ENCODE results near the gene NPR1. TPM values are rescaled to one million over a fixed set of nuclear protein-coding genes. Genes with fewer than 3 reads are reported as not detected.
"Not testable (repeated sequence)": the region's sequence is repeated elsewhere in the genome, so short reads cannot be mapped to it uniquely, and the experiment has no call there.

The NPR1 gene
- total RNA-seq, 1 donor from 2014 or later = 5.9 TPM

GRCh38 chr1:153699768-153700167 is 21.3 kb downstream of the NPR1 start:
- H3K27ac Mint-ChIP-seq = no peak overlapping the region
- no peak for DNase-seq (ENCODE audit: low spot score in 2 of 2, unreplicated experiment in 2 of 2)
- peaks cover 29% of the 10 kb centered on the region for H3K4me1 Mint-ChIP-seq
- H3K36me3 Mint-ChIP-seq = no peaks in the 10 kb centered on the region
- no peak overlapping the region for H3K4me3 Mint-ChIP-seq
- H3K9me3 Mint-ChIP-seq = no peaks in the 10 kb centered on the region
- no peaks in the 10 kb centered on the region for H3K27me3 Mint-ChIP-seq (ENCODE audit: low read depth)
- no peak for TF ChIP-seq CTCF (IDR thresholded peaks at IDR 0.05; ENCODE audit: unreplicated experiment)

- no peak for TF ChIP-seq CTCF (IDR thresholded peaks at IDR 0.05; ENCODE audit: unreplicated experiment)
- H3K27me3 Mint-ChIP-seq (ENCODE audit: low read depth) = no peaks in the 10 kb centered on the region
- H3K4me3 Mint-ChIP-seq = no peak overlapping the region
- no peaks in the 10 kb centered on the region for H3K36me3 Mint-ChIP-seq
- no peaks in the 10 kb centered on the region for H3K9me3 Mint-ChIP-seq
- no peaks in the 10 kb centered on the region for H3K4me1 Mint-ChIP-seq
- no peak overlapping the region for H3K27ac Mint-ChIP-seq
- no peak for DNase-seq (ENCODE audit: low spot score in 2 of 2, unreplicated experiment in 2 of 2)
Observed at GRCh38 chr1:153705484-153705883, 27.0 kb downstream of the NPR1 start.

- no peaks in the 10 kb centered on the region for H3K4me1 Mint-ChIP-seq
- H3K27ac Mint-ChIP-seq = no peak overlapping the region
- H3K4me3 Mint-ChIP-seq = no peak overlapping the region
- no peak for DNase-seq (ENCODE audit: low spot score in 2 of 2, unreplicated experiment in 2 of 2)
- no peaks in the 10 kb centered on the region for H3K9me3 Mint-ChIP-seq
- H3K36me3 Mint-ChIP-seq = no peaks in the 10 kb centered on the region
- TF ChIP-seq CTCF (IDR thresholded peaks at IDR 0.05; ENCODE audit: unreplicated experiment) = no peak
- no peaks in the 10 kb centered on the region for H3K27me3 Mint-ChIP-seq (ENCODE audit: low read depth)
Observed at GRCh38 chr1:153711026-153711425, 32.5 kb downstream of the NPR1 start.

- H3K36me3 Mint-ChIP-seq; H3K4me1 Mint-ChIP-seq; H3K4me3 Mint-ChIP-seq; H3K9me3 Mint-ChIP-seq; H3K27me3 Mint-ChIP-seq (ENCODE audit: low read depth); H3K27ac Mint-ChIP-seq; DNase-seq (ENCODE audit: low spot score in 2 of 2, unreplicated experiment in 2 of 2): not testable (repeated sequence)
Observed at GRCh38 chr1:153716211-153716610, 37.7 kb downstream of the NPR1 start.

- no peaks in the 10 kb centered on the region for H3K4me1 Mint-ChIP-seq
- no peaks in the 10 kb centered on the region for H3K27me3 Mint-ChIP-seq (ENCODE audit: low read depth)
- no peak overlapping the region for H3K4me3 Mint-ChIP-seq
- no peaks in the 10 kb centered on the region for H3K9me3 Mint-ChIP-seq
- no peak overlapping the region for H3K27ac Mint-ChIP-seq
- H3K36me3 Mint-ChIP-seq = no peaks in the 10 kb centered on the region
- DNase-seq (ENCODE audit: low spot score in 2 of 2, unreplicated experiment in 2 of 2) = no peak
- no peak for TF ChIP-seq CTCF (IDR thresholded peaks at IDR 0.05; ENCODE audit: unreplicated experiment)
Observed at GRCh38 chr1:153717330-153717729, 38.8 kb downstream of the NPR1 start.

- no peak for DNase-seq (ENCODE audit: low spot score in 2 of 2, unreplicated experiment in 2 of 2)
- Mint-ChIP-seq H3K4me1 (peaks cover 7% of the 10 kb centered on the region), H3K4me3 (no peak overlapping the region), H3K27ac (no peak overlapping the region), H3K9me3 (no peaks in the 10 kb centered on the region), H3K36me3 (no peaks in the 10 kb centered on the region), H3K27me3 (ENCODE audit: low read depth) (no peaks in the 10 kb centered on the region)
- TF ChIP-seq CTCF (IDR thresholded peaks at IDR 0.05; ENCODE audit: unreplicated experiment) = no peak
Observed at GRCh38 chr1:153723687-153724086, 45.2 kb downstream of the NPR1 start.

- H3K36me3 Mint-ChIP-seq; H3K27me3 Mint-ChIP-seq (ENCODE audit: low read depth); H3K9me3 Mint-ChIP-seq; DNase-seq (ENCODE audit: low spot score in 2 of 2, unreplicated experiment in 2 of 2); H3K27ac Mint-ChIP-seq; H3K4me3 Mint-ChIP-seq: not testable (repeated sequence)
- H3K4me1 Mint-ChIP-seq = peaks cover 15% of the 10 kb centered on the region
Observed at GRCh38 chr1:153724634-153725033, 46.1 kb downstream of the NPR1 start.

Data from mesothelial cell of epicardium (in vitro differentiated cells).